K562 (cell line): ENCODE data around the gene KRTAP27-1. TPM values are rescaled to one million over a fixed set of nuclear protein-coding genes. Genes with fewer than 3 reads are reported as not detected.

ENCODE experiments used
- ATAC-seq: fragments of 200-7000 bp; cut with Tn5 transposase; 3 replicates; pipeline ENCODE4 v1.9.1; 2020; ENCODE audit warnings: moderate library complexity
- BruUV-seq: library from RNA; stranded (reverse); fragments of 400-500 nt; replicated peaks from 2 replicates; lab custom pipeline; 2021; lab: Mats Ljungman, UMichigan
- CTCF ChIA-PET: fragments of 300-600 bp; formaldehyde crosslinking; extraction: SDS; loops from one replicate; lab custom pipeline; 2021; ENCODE audit warnings: low intra/inter-chr PET ratio; lab: Yijun Ruan, JAX
- POLR2A ChIA-PET: fragments of 300-600, 350-650 bp; sonication (Branson Sonifier 250); formaldehyde crosslinking; extraction: SDS; loops from one replicate; lab custom pipeline; 2021; ENCODE audit warnings: antibody characterized with exemption, inconsistent platforms; lab: Yijun Ruan, JAX
- DNase-seq, 4 experiments: peaks; one replicate each; pipeline versions ENCODE4 v3.0.0 to v3.0.0-alpha.2; 2011 to 2018; ENCODE audit warnings: low spot score in 3 of 4, mixed read lengths in 3 of 4; ENCODE audit errors: extremely low read depth in 1 of 4
- FAIRE-seq: peaks from 2 replicates; lab custom pipeline; 2011; peaks lifted over from hg19 to GRCh38; lab: Jason Lieb, UNC
- H2AFZ ChIP-seq: 2 replicates; pipeline ENCODE4 v1.6.0; 2011; ENCODE audit warnings: low read depth, low read length, control low read depth, inconsistent platforms
- H3K27ac ChIP-seq: fragments of 200-600 bp; 3 replicates; pipeline ENCODE4 v1.8.0; 2011; ENCODE audit warnings: low read depth, mild to moderate bottlenecking, control low read depth, inconsistent platforms, low read length, moderate library complexity, mixed read lengths; ENCODE audit errors: extremely low read depth
- H3K27me3 ChIP-seq, 2 experiments: fragments of 300-600 bp in 1 of 2; 2 replicates in 1 of 2; 3 replicates in 1 of 2; pipeline versions ENCODE4 v1.6.0 to v1.8.0; 2011; ENCODE audit warnings: inconsistent platforms in 2 of 2, low read length in 2 of 2, mild to moderate bottlenecking in 1 of 2, mixed read lengths in 1 of 2, moderate library complexity in 1 of 2; ENCODE audit not compliant: control insufficient read depth in 2 of 2, insufficient read depth in 2 of 2
- H3K36me3 ChIP-seq: fragments of 300-600 bp; 3 replicates; pipeline ENCODE4 v1.8.0; 2011; ENCODE audit warnings: mild to moderate bottlenecking, low read length, inconsistent platforms; ENCODE audit not compliant: control insufficient read depth, insufficient read depth
- H3K4me1 ChIP-seq, 2 experiments: fragments of 200-600 bp in 1 of 2; replicated peaks in 1 of 2; 2 replicates in 1 of 2; 3 replicates in 1 of 2; pipeline versions ENCODE4 v1.5.1 to v1.8.0; 2011; ENCODE audit warnings: inconsistent platforms in 2 of 2, low read length in 2 of 2, mild to moderate bottlenecking in 1 of 2, mixed read lengths in 1 of 2, moderate library complexity in 1 of 2; ENCODE audit not compliant: control insufficient read depth in 2 of 2, insufficient read depth in 2 of 2
- H3K4me2 ChIP-seq: 2 replicates; pipeline ENCODE4 v1.6.1; 2011; ENCODE audit warnings: low read length, control low read depth, inconsistent platforms, mixed read lengths; ENCODE audit not compliant: insufficient read depth
- H3K4me3 ChIP-seq: fragments of 200-600 bp; sonication (generic), shearing (Covaris generic); 2 replicates; pipeline ENCODE4 v1.5.1; 2016; ENCODE audit warnings: control low read depth, inconsistent platforms
- H3K79me2 ChIP-seq: fragments of 200-600 bp; 3 replicates; pipeline ENCODE4 v1.8.0; 2011; ENCODE audit warnings: low read length, inconsistent platforms; ENCODE audit not compliant: control insufficient read depth, insufficient read depth
- H3K9ac ChIP-seq, 2 experiments: 2 replicates each; pipeline versions ENCODE4 v1.6.0 to v1.6.1; 2011; ENCODE audit warnings: low read depth in 2 of 2, low read length in 2 of 2, control low read depth in 1 of 2, inconsistent platforms in 1 of 2, mild to moderate bottlenecking in 1 of 2, mixed read lengths in 1 of 2; ENCODE audit not compliant: insufficient read depth in 1 of 2
- H3K9me1 ChIP-seq: one replicate; pipeline ENCODE4 v1.6.0; 2011; ENCODE audit warnings: inconsistent platforms, mild to moderate bottlenecking, low read length, moderate library complexity; ENCODE audit not compliant: control insufficient read depth, insufficient read depth
- H3K9me3 ChIP-seq: replicated peaks from 2 replicates; pipeline ENCODE4 v1.5.1; 2011; ENCODE audit warnings: low read depth, low read length, inconsistent platforms; ENCODE audit not compliant: control insufficient read depth, insufficient read depth
- H4K20me1 ChIP-seq: replicated peaks from 2 replicates; pipeline ENCODE4 v1.6.1; 2011; ENCODE audit warnings: low read length, inconsistent platforms, mixed read lengths; ENCODE audit not compliant: control insufficient read depth, insufficient read depth
- HMG20B ChIP-seq: fragments of 250-450 bp; sonication (Bioruptor Pico); IDR thresholded peaks from 2 replicates; pipeline ENCODE4 v1.5.0; 2021; ENCODE audit warnings: mild to moderate bottlenecking
- PHF21A ChIP-seq: fragments of 450-650 bp; IDR thresholded peaks from 2 replicates; pipeline ENCODE4 v1.6.1; 2017; ENCODE audit warnings: low read depth, borderline replicate concordance
- WGBS: fragments of 100-300 bp; shearing (Covaris generic); methylation state at CpG from one replicate; pipeline ENCODE4 v1.1.6; 2016; ENCODE audit warnings: low coverage, mixed read lengths; ENCODE audit not compliant: insufficient coverage; ENCODE audit errors: missing lambda C conversion rate; 5-methylcytosine and 5-hydroxymethylcytosine counted together
- in situ Hi-C: fragments of 300-500 bp; cut with MboI; formaldehyde crosslinking; loops from 4 replicates; pipeline ENCODE4 v1.15.0; 2018; ENCODE audit warnings: inconsistent platforms, mixed read lengths
- intact Hi-C: fragments of 100-400 bp; cut with micrococcal nuclease; formaldehyde crosslinking; loops from 2 replicates; pipeline ENCODE4 v1.14.2; 2022
- polyA plus RNA-seq, 8 experiments: library from polyadenylated mRNA; depleted of rRNA in 4 of 8; stranded (reverse) in 5 of 8; unstranded in 3 of 8; fragments of >200 nt; fragmentation: Nextera tagmentation in 2 of 8; fragmentation: Illumina TruSeq in 1 of 8; extraction: Ambion mirVana in 2 of 8; extraction: Trizol in 1 of 8; gene quantifications; 2 replicates each; pipeline versions ENCODE4 v1.2.1 to v1.2.3, GENCODE V29; 2011 to 2014; ENCODE audit warnings: inconsistent platforms in 1 of 8, missing spikeins in 1 of 8
- total RNA-seq, 7 experiments: library from RNA; depleted of rRNA in 6 of 7; stranded (reverse); fragments of >200 nt in 6 of 7; fragmentation: Illumina TruSeq in 2 of 7; extraction: Trizol in 2 of 7; gene quantifications; 2 replicates each; pipeline versions ENCODE4 v1.2.1 to v1.2.3, GENCODE V29; 2011 to 2021; ENCODE audit warnings: low replicate concordance in 1 of 7
- TF ChIP-seq, protein P1 (sequence below): IDR thresholded peaks from 2 replicates; pipeline ENCODE4 v1.6.1; 2016; ENCODE audit warnings: missing genetic modification characterization, missing compliant biosample characterization

Gene KRTAP27-1
- total and polyA plus RNA-seq, 9 of the 15 experiments (the other 6 are each of a cell fraction or from before 2014, with no cell fraction given) = not detected

DNA sequence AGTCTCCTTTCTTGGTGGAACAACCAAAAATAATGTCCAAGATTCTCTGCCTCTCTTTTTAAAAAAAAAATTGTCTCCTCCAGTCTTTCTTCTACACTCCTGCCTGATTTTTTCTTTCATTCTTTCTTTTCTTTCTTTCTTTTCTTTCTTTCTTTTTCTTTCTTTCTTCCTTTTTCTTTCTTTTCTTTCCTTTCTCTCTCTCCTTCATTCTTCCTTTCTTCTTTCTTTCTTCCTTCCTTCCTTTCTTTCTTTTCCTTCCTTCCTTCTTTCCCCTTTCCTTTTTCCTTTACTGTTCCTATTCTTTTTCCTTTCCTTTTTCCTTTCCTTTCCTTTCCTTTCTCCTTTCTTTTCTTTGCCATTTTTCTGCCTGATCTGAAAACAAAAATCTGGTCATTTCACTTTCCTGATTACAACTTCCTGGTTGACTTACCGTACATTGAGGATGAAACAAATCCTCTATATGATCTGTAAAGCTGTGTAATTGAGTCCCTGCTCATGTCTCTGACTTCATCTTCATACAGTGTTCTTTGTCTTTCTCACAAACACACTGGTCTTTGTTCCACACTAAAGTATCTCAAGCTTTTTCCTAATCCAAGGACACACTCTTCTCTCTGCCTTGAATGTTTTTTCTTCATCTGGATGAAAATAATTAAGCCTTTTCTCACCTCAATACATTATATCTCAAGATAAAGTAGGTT, 17.0 kb upstream of the KRTAP27-1 start:
- WGBS = 0% methylated on average over 1 of the region's 1 CpG
- no peak overlapping the region for H3K27ac ChIP-seq
- H2AFZ ChIP-seq = no peak overlapping the region
- no peaks in the 10 kb centered on the region; the same call in 1 of the 2 replicates for H3K9me3 ChIP-seq
- TF ChIP-seq HMG20B (CRISPR knock-in tag) (no peak), PHF21A (no peak)
- TF ChIP-seq, protein P1, sequence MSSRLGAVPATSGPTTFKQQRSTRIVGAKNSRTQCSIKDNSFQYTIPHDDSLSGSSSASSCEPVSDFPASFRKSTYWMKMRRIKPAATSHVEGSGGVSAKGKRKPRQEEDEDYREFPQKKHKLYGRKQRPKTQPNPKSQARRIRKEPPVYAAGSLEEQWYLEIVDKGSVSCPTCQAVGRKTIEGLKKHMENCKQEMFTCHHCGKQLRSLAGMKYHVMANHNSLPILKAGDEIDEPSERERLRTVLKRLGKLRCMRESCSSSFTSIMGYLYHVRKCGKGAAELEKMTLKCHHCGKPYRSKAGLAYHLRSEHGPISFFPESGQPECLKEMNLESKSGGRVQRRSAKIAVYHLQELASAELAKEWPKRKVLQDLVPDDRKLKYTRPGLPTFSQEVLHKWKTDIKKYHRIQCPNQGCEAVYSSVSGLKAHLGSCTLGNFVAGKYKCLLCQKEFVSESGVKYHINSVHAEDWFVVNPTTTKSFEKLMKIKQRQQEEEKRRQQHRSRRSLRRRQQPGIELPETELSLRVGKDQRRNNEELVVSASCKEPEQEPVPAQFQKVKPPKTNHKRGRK (tag) = peak; percentile 53; the same call in 1 of the 2 replicates
- H3K4me2 ChIP-seq = no peak overlapping the region
- H3K79me2 ChIP-seq = no peaks in the 10 kb centered on the region
- DNase-seq (no peak), FAIRE-seq (no peak), ATAC-seq (no peak)
- in situ Hi-C loops (no loop called here), intact Hi-C loops (no loop called here)
- no peaks in the 10 kb centered on the region for H3K27me3 ChIP-seq
- ChIA-PET POLR2A (no interaction called here), CTCF (no interaction called here)
- H3K9ac ChIP-seq = no peak overlapping the region
- no peaks in the 10 kb centered on the region for H3K36me3 ChIP-seq
- H3K9me1 ChIP-seq = no peaks in the 10 kb centered on the region
- no peaks in the 10 kb centered on the region for H3K4me1 ChIP-seq
- BruUV-seq = no TSS peak
- H3K4me3 ChIP-seq = no peak overlapping the region
- no peaks in the 10 kb centered on the region for H4K20me1 ChIP-seq
